OCI-LY3 (cell line): ENCODE results near the gene SCP2.

Experiments
- EZH2phosphoT487 ChIP-seq: fragments of 200-600 bp; shearing (Covaris generic); IDR thresholded peaks from 2 replicates; pipeline ENCODE4 v1.6.1; 2018; ENCODE audit warnings: antibody characterized with exemption, mixed run types, low read depth
- TF ChIP-seq, protein P1 (sequence below): fragments of 200-600, 300-600 bp; sonication (generic); IDR thresholded peaks from 2 replicates; pipeline ENCODE4 v1.5.1; 2014; ENCODE audit warnings: antibody characterized with exemption, low read length, low read depth

DNA sequence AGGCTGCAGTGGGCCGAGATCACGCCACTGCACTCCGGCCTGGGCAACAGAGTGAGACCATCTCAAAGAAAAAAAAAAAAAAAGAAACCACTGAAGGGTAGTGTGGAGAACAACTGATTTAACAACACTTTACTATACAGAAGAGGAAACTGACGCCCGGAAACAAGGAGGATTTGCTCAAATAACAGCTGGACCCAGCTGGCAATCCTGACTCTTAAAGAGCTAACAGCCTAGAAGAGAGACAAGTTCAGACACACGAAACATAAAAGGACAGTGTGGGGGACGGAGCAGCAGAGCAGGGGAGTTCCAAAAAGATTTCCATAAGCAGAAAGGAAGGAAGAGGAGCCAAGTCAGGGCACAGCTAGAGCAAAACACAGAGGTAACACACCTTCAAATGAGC lies 9.9 kb upstream of the SCP2 start:
- TF ChIP-seq, protein P1, sequence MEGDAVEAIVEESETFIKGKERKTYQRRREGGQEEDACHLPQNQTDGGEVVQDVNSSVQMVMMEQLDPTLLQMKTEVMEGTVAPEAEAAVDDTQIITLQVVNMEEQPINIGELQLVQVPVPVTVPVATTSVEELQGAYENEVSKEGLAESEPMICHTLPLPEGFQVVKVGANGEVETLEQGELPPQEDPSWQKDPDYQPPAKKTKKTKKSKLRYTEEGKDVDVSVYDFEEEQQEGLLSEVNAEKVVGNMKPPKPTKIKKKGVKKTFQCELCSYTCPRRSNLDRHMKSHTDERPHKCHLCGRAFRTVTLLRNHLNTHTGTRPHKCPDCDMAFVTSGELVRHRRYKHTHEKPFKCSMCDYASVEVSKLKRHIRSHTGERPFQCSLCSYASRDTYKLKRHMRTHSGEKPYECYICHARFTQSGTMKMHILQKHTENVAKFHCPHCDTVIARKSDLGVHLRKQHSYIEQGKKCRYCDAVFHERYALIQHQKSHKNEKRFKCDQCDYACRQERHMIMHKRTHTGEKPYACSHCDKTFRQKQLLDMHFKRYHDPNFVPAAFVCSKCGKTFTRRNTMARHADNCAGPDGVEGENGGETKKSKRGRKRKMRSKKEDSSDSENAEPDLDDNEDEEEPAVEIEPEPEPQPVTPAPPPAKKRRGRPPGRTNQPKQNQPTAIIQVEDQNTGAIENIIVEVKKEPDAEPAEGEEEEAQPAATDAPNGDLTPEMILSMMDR = no peak
- TF ChIP-seq EZH2phosphoT487 = no peak
